Urothelium cell line (cell line): ENCODE results near the gene SP140.
"Not testable (repeated sequence)": the region's sequence is repeated elsewhere in the genome, so short reads cannot be mapped to it uniquely, and the experiment has no call there.

Source experiments
- DNase-seq: peaks from one replicate; pipeline ENCODE4 v3.0.0; 2011; ENCODE audit warnings: low spot score, mixed read lengths
- FAIRE-seq: peaks from 2 replicates; lab custom pipeline; 2011; peaks lifted over from hg19 to GRCh38; lab: Jason Lieb, UNC

The SP140 gene

DNA sequence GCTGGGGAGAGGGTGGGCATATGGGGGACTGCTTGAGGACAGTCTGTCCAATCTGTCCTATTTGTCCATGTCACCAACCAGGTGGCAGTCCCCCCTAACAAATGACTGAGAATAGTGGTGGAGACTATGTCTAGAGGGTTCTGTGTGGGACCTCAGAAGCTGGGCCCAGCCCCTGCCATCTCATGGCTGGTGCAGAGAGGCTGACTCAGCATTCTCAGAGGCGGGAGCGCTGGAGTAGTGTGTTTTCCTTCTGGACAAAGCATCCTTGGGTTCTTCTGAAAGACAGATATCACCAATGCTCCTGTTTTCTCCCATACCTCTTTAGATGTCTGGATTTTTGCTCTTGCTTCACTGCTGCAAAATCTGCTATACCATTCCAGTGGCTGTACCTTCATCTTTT lies 57.4 kb downstream of the SP140 start:
- DNase-seq (no peak), FAIRE-seq (no peak)

- FAIRE-seq (no peak), DNase-seq (no peak)
Measured at GRCh38 chr2:230286048-230286447, 60.5 kb downstream of the SP140 start.

DNA sequence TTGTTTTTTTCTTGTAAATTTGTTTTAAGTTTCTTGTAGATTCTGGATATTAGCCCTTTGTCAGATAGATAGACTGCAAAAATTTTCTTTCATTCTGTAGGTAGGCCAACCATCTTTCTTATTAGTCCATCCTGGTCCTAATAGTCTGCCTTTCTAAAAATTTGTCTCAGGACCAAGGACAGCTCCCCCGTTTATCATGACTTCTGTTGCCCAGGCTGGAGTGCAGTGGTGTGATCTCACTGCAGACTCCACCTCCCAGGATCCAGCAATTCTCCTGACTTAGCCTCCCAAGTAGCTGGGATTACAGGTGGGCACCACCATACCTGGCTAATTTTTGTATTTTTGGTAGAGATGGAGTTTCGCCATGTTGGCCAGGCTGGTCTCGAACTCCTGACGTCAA lies 63.8 kb downstream of the SP140 start:
- DNase-seq, FAIRE-seq: not testable (repeated sequence)

GRCh38 chr2:230295192-230295591 lies 69.7 kb downstream of the SP140 start:
- DNase-seq (no peak), FAIRE-seq (no peak)

DNA sequence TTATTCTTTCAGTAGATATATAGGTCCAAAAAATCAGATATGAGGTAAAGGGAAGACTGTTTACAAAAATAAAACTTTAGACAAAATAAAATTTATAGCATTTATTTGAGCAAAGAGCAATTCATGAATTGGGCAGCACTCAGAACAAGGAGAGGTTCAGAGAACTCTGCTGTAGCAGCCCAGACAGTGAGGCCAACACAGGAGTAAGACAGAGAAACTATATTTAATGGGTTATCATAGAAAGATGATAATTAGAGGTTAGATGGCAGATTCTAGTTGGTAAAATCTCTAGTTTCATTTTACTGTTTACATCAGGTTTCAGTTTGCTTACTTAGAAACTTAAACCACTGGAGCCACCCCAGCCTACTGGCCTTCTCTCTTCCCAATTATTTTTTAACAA lies 71.4 kb downstream of the SP140 start:
- DNase-seq (no peak), FAIRE-seq (no peak)

DNA sequence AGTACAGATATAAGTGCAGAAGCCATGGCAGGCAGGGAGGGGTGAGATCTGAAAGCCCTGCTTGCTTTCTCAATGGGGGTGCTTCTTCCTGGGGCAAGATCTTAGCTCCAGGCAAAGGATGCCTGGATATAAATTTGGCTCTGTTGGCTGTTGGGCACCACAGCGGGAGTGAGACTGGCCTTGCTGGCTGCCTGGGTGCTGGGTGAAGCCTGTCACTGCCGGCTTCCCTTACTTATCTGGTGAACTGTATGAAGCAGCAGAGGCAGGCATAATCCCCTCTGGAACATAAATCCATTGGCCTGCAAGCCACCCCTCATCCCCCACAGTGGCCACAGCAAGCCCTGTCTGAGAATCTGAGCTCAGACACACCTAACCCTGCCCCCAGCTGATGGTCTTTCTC lies 74.1 kb downstream of the SP140 start:
- DNase-seq, result no peak
- no peak for FAIRE-seq

DNA sequence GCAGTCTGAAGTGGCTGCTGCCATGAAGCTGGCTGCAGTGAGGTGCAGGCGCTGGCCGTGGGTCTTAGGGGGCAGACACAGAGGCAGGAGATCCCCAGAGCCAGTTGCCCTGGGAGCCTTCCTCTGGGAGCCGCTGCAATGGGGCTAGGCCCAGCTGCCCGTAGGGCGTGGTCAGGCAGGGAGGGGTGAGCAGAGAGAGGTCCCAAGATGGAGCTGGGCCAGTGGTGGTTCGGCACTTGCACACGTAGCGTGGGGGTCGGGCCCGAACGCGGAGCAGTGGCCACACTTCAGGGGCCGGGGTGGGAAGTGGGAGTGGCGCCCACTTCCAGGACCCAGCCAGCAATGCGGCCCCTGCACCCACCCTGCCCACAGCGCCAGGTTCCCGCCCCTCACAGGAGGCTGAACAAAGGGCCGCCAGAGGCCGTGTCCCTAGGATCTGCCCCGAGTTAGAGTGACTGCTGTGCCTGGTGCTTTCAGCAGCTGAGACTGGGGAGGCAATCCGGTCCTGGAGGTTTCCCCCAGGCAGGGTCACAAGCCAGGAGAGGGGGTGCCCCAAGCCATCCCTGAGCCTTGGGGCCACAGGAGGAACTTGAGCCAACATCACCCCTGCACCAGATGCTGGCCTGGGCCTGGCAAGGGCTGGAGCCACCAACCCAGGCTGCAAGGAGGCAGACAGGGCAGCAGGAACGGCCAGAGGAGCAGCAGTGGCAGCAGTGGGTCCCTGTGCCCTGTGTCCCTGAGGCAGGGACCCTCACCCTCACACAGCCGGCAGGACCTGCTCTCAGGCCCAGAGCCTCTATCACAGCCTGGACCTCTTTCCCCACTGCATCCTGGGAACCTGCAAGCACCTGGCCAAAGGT lies 80.1 kb downstream of the SP140 start:
- no peak for FAIRE-seq
- no peak for DNase-seq

DNA sequence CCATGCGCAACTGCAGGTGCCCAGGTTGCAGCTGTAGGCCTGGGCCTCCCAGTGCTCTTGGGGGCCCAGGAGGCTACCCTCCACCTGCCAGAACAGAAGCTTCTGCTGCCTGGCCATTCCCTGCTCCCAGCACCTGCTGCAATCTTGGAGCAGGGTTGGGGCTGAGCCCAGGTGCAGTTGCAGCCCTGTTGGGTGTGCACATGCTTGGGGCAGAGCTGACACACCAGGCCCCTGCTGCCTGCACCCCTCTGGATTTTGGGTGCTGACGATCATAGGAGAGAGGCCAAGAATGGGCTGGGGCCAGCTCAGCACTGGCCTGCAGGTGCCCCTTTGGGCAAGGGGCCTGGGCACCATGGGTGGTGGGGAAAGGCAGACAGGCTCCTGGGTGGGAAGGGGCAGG lies 80.9 kb downstream of the SP140 start:
- DNase-seq, result no peak
- FAIRE-seq, result no peak

DNA sequence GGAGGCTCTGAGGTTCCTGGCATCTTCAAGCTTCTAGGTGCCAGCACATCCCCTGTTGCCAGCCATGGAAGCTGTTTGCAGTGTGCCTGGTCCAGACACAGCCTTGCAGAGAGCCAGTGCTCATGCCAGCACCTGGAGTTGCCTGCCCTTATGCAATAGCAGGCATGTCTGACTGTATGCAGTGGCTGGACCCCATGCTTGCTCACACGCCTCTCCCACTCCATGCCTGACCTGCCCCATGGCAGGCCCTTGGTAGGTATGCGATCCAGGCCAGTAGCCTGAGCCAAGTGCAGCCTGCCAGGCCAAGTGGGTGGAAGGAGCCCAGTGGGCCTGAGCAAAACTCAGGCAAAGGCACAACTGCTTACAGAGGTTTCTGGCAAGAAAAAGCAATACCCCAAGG lies 81.9 kb downstream of the SP140 start:
- FAIRE-seq (no peak), DNase-seq (no peak)

DNA sequence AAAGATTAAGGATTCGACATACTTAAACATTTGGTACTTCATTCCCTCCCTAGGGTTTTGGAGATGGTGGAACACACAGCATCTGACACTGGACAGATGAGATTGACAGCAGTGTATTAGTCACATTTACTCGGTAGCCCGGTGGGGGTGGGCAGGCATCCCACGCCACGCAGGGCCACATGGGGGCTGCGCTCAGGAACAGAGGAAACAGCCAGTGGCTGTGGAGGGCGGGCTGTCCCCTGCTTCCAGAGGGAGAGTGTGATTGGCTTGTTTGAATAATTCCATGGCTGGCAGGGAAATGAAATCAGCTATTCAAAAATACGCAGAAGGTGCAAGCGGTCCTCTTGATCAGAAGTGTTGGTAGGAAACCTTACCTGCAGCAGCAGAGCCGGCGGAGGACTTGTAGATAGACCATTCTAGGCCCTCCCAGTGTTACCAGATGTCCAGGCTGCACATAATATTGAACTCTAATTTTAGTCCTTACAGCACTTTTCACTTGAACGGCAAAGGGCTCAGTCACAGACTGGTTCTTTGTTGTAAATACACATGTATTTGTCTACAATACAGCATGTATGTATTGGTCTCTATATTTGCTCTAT lies 83.0 kb downstream of the SP140 start:
- FAIRE-seq (no peak), DNase-seq (no peak)

GRCh38 chr2:230310792-230311191 lies 85.3 kb downstream of the SP140 start:
- not testable (repeated sequence) for FAIRE-seq, DNase-seq

DNA sequence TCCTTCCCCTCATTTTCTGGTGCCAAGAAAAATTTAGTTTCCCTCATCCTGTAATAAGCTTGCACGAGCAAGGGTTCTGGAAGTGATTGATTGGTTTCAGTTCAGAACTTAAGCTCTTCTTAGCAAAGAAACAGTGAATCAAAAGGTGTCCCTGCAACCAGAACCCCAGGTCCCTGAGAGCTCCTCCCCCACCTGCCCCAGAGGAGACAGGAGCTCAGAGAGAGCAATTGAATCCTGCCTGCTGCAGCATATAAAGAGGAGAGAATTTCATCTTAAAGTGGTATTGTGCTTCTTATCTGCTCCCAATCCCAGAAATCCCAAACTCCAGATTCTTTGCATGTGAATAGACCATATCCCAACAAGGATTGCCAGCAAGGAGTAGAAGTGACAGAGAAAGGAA lies 86.1 kb downstream of the SP140 start:
- not testable (repeated sequence) for DNase-seq
- peak; percentile 5 for FAIRE-seq

DNA sequence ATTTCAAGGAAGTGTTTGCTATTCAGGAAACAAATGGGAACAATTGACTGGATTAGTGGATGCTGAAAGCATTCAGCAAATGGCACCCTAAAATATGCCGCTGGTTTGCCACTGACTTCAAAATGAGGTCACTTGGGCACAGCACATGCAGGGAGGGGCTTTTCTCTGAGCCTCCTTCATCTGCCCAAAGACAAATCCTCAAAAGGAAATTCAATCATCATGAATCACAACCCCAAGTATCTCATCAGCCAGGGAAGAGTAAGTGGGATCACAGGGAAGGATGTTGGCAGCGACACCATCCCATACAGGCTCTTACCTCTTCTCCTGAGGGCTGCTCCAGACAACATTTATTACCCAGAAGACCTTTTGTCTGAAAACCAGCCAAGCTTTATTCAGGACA lies 87.1 kb downstream of the SP140 start:
- FAIRE-seq, result no peak
- peak; percentile 41 for DNase-seq

GRCh38 chr2:230317366-230317765 lies 91.8 kb downstream of the SP140 start:
- FAIRE-seq (no peak), DNase-seq (no peak)

- DNase-seq (no peak), FAIRE-seq (no peak)
Measured at GRCh38 chr2:230318190-230319121, 92.9 kb downstream of the SP140 start.

DNA sequence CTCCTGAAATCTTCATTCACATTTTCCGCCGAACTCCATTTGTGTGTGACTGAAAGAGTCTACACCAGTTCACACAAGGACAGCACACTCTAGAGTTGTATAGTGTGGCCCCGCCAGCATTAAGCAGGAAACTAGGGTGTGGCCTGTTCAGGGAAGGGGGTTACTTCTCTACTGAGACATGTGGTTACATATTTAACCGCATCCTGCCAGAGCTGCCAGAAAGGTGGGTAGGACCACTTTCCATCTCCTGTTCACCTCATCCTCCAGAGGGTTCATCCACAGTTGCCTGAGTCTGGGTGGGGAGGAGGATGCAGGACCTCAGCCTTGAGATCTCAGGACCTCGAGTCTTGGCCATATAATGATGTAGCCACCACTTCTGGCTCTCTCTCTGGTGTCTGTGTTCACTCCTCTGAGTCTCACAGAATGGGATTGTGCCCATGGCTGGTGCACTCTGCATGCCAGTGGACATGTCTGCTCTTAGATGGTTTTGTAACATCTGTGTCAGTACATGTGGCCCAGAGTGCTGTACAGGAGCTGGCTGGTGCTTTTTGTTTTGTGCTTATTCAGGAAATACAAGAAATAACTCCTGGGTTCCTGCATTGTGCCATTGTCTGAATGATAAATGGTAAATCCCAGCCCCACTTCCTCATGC lies 93.8 kb downstream of the SP140 start:
- DNase-seq (no peak), FAIRE-seq (no peak)

DNA sequence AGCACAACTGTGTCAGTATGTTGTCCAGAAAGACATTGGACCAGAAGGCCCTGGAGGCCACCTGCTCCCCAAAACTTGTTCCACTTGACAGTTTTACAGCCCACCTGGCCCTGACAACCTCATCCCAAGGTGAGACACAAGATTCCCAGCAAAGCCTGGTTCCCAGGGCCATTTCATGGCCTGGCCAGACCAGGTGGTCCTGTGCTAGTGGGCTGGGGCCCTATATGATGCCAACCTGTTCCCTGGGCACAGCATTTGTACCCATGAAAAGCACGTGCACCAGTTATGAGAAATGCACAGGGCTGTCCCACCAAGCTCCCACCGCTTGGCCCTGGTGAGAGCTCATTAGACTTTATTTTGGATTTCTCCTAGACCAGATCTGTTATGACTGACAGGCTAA lies 95.5 kb downstream of the SP140 start:
- FAIRE-seq (no peak), DNase-seq (no peak)

- DNase-seq (no peak), FAIRE-seq (no peak)
Measured at GRCh38 chr2:230322561-230323384, 97.2 kb downstream of the SP140 start.

DNA sequence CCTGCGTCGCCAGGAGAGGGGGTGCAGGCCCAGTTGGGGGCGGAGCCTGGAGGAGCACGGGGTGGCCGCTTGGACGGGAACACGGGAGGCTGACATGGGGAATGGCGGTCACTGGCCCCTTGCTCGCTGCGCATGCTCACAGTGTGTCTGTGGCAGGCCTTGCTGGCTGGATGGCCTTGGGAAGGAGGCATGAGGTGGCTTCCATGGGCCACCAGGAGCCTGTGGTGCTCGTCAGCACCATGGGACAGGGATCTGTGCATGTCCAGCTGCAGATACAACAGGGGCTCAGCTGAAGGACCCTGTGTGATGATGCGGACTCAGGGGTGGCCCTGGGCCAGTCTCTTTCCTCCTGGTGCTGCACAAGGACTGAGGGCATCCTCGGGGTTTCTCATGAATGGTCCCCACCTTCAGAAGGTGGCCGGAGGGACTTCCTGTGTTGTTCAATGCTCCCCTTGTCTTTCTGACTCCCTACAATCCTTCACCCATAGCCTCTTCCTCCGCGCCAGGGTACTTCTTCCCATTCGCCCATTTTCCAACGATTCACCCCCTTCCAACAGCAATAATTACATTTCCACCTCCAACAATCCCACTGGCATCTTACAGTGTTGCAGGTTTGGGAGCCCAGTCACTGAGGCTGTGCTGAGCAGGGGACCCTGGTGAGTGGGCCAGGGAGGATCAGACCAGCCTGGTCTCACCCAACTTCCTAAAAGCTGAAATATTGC lies 98.0 kb downstream of the SP140 start:
- FAIRE-seq (no peak), DNase-seq (peak; percentile 32)
